A172 (cell line): ENCODE results near the gene TMC2. TPM values are rescaled to one million over a fixed set of nuclear protein-coding genes. Genes with fewer than 3 reads are reported as not detected.
A peak's percentile ranks its signal among the peaks of the same experiment; 100 is the strongest.
"Not testable (repeated sequence)": the region's sequence is repeated elsewhere in the genome, so short reads cannot be mapped to it uniquely, and the experiment has no call there.

Source experiments
- DNase-seq: peaks from one replicate; pipeline ENCODE4 v3.0.0-alpha.2; 2015; ENCODE audit warnings: low spot score
- total RNA-seq: library from RNA; depleted of rRNA; stranded (reverse); fragments of >200 nt; shearing (Covaris generic); gene quantifications from 2 replicates; pipeline ENCODE4 v1.2.3, GENCODE V29; 2014; rRNA removed

The TMC2 gene
- total RNA-seq, result not detected in 2 replicates

GRCh38 chr20:2536560-2536986 lies at the start of gene TMC2:
Gene TMC2, plus strand, starts transcription at chr20:2536573. Its CDS starts 49 bp downstream, at chr20:2536622.
- no peak for DNase-seq

- DNase-seq, result not testable (repeated sequence)
Observed at GRCh38 chr20:2502808-2503384, 33.5 kb upstream of the TMC2 start.

- not testable (repeated sequence) for DNase-seq
Observed at GRCh38 chr20:2504803-2505202, 31.6 kb upstream of the TMC2 start.

GRCh38 chr20:2506426-2506825 lies 29.9 kb upstream of the TMC2 start:
- DNase-seq, result not testable (repeated sequence)

- no peak for DNase-seq
Observed at GRCh38 chr20:2507464-2507863, 28.9 kb upstream of the TMC2 start.

- DNase-seq, result no peak
Observed at GRCh38 chr20:2507875-2508630, 28.3 kb upstream of the TMC2 start.

GRCh38 chr20:2508631-2509467 lies 27.5 kb upstream of the TMC2 start, which contains the start of gene ZNF343:
Gene ZNF343, minus strand, starts transcription at chr20:2508915. Its CDS starts 15,020 bp downstream, at chr20:2493895.
- peak; percentile 75 for DNase-seq

- DNase-seq, result no peak
Observed at GRCh38 chr20:2509468-2509781, 26.9 kb upstream of the TMC2 start.

- DNase-seq, result no peak
Observed at GRCh38 chr20:2509794-2510193, 26.6 kb upstream of the TMC2 start.

- DNase-seq, result no peak
Observed at GRCh38 chr20:2515203-2515602, 21.2 kb upstream of the TMC2 start.

GRCh38 chr20:2516399-2516798 lies 20.0 kb upstream of the TMC2 start:
- no peak for DNase-seq

GRCh38 chr20:2518096-2518495 lies 18.3 kb upstream of the TMC2 start:
- no peak for DNase-seq

- no peak for DNase-seq
Observed at GRCh38 chr20:2518558-2518957, 17.8 kb upstream of the TMC2 start.

- no peak for DNase-seq
Observed at GRCh38 chr20:2519115-2519809, 17.1 kb upstream of the TMC2 start.

GRCh38 chr20:2520617-2521016 lies 15.8 kb upstream of the TMC2 start:
- DNase-seq, result no peak

- DNase-seq, result no peak
Observed at GRCh38 chr20:2521369-2522305, 14.7 kb upstream of the TMC2 start.

GRCh38 chr20:2522826-2523429 lies 13.4 kb upstream of the TMC2 start:
- peak; percentile 19 for DNase-seq

- DNase-seq, result peak; percentile 55
Observed at GRCh38 chr20:2523919-2524708, 12.3 kb upstream of the TMC2 start.

GRCh38 chr20:2524709-2525506 lies 11.5 kb upstream of the TMC2 start:
- peak; percentile 35 for DNase-seq
